Amniotic stem cell (primary cell): ENCODE results near the gene ONECUT3.

Source experiments
- DNase-seq: peaks from one replicate; lab custom pipeline; 2025; lab: John Stamatoyannopoulos, UW

Gene ONECUT3

DNA sequence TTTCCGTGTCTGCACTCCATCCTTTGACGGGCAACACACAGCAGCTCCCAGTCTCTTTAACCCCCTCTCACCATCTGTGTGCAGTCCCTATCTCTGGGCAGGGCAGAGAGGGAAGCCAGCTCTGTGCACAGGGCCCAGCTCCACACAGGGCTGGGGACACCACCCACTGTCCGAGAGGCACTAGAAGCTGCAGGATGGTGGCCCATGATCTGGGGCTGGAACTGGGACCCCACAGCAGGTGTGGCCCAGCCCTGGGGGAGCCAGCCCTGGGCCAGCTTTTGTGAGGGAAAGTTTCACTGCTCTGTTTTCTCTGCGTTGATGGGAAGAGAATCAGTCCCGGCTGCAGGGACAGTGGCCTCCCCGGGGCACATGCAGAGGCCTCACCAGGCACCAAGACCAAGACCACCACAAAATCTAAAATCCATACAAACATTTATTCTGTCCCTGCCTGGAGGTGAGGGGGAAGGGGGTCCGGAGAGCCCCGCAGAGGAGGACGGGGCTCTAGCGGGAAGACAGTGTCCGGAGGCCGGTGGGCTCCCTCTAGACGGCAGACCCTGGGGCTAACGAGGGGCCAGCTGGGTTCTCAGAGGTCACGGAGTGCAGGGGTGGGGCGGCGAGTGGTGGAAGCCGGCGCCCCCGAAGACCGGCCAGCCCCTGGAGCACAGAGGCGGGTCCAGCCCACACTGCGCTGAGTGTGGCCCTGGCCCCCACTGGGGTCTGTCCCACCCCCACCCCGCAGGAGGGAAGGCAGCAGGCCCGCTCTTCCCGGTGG, 61.7 kb downstream of the ONECUT3 start:
- DNase-seq, result no peak

DNA sequence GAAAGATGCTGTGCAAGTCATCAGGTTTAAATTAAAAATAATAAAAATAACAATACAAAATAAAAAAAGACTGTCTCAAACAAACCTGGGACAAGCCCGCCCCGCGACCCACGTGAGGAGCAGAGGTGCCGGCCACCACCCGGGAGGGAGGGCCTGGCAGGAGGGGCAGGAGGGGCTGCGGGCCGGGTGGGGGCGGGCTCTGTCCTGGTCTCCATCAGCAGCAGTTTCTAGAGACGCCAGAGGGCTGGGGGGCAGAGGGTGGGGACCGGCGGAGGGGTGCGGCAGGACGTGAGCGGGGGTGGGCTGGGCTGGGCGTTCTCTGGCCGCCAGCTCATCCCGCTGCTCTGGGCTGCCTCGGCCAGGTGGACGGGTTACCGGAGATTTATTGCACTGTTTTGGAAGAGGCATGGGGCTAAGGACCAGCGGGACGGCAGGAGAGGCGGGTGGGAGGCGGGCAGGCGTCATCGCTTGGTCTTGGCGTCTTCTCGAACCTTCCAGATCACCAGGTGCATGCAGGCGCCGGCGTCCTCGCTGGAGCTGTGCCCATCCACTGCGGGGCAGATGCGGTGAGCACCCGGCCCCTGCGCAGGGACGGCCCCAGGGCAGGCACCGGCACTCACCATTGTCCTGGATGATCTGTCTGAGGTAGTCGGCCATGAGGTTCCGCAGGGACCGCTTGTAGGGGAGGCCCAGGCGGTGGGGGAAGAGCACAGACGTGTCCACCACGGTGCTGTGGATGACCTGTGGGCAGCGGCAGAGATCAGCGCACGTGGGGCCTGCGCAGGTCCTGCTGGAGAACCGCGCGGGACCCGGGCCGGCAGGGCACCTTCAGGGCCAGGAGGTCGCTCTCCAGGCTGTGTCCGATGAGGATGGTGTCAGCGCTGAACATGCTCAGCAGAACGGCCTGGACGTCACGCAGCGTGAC, 62.6 kb downstream of the ONECUT3 start:
- DNase-seq, result no peak

DNA sequence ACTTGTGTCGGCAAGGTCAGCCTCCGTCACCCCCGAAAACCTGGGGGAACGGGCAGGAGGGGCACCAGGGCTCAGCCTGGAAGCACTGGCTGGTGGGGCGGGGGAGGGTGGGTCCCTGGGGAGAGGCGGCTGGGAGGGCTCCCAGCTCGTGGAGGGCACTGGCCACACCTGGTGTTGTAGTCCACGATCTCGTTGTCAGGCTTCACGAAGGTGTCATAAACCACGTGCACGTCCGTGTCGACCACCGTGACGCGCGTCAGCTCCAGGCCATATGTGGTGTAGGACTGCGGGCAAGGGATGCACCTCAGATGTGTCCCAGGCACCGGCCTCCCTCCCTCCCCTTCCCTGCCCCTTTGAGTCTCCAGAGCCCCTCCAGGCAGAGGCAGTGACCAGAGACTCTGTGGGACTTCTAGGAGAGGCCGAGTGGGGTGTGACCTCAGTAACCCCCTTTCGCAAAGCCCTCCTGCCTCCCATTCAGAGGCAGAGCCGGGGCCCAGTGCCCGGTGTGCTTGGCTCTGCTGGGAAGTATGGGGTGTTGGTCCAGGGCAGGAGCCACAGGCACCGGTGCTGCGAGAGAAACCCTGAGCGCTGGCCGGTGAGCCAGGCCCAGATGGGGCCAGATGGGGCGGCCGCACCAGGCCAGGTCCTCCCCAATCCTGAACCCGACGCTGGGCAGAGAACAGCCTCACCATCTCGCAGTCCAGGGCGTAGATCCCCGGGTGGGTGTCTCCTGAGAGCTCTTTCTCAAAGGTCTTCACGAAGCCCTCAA, 63.4 kb downstream of the ONECUT3 start:
- DNase-seq, result no peak

DNA sequence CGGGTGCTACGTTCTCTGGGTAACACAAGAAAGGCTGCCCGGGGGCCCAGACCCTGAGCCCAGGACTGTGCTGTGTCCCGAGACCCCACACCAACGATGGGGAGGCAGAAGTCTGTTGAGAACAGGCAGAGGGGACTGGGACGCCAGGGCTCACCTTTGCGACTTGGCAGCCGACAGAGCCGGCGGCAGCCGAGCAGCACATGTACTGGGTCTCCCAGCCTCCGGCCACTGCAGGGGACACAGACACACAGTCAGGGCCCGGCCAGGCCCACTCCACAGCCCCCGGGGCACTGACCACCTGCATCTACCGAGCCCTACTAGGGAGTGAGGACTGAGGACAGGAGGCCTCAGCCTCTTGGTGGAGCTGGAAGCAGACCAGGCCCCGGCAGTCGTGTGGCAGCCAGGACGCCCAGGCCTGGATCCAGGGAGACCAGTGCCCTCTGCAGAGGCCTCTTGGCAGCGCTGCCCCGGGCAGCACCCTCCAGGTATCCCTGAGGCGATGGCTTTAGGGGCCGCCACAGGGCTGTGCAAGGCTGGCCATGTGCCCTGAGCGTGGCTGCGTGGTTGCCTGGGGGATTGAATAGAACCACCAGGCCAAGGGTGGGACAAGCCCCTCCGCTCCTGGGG, 64.4 kb downstream of the ONECUT3 start:
- no peak for DNase-seq

DNA sequence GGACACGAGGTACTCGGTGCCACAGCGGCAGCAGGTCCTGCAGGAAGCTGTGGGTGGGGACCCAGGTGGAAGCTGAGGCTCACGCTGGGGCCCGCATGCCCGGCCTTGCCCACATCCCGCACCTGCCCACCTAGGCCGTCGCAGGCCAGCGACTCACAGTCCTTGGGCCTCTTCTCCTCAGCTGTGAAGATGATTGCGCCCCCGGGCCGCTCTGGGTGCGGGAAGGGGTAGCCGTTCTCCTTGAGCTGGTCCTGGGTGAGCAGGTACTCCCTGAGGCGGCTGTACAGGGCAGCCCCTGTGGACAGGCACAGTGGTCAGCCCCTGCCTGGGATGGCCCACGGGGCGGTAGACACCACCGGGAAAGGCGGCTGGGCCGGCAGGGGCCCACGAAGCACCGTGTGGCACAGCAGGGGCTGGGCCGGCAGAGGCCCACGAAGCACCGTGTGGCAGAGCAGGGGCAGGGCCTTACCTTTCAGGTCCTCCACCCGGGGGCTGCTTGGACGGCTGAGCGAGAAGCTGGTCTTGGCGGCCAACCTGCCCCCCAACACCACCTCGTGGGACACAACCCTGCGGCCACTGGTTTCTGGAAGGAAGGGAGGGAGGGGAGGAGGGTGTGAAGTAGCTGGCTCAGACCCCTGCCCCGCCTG, 65.4 kb downstream of the ONECUT3 start:
- DNase-seq, result no peak

DNA sequence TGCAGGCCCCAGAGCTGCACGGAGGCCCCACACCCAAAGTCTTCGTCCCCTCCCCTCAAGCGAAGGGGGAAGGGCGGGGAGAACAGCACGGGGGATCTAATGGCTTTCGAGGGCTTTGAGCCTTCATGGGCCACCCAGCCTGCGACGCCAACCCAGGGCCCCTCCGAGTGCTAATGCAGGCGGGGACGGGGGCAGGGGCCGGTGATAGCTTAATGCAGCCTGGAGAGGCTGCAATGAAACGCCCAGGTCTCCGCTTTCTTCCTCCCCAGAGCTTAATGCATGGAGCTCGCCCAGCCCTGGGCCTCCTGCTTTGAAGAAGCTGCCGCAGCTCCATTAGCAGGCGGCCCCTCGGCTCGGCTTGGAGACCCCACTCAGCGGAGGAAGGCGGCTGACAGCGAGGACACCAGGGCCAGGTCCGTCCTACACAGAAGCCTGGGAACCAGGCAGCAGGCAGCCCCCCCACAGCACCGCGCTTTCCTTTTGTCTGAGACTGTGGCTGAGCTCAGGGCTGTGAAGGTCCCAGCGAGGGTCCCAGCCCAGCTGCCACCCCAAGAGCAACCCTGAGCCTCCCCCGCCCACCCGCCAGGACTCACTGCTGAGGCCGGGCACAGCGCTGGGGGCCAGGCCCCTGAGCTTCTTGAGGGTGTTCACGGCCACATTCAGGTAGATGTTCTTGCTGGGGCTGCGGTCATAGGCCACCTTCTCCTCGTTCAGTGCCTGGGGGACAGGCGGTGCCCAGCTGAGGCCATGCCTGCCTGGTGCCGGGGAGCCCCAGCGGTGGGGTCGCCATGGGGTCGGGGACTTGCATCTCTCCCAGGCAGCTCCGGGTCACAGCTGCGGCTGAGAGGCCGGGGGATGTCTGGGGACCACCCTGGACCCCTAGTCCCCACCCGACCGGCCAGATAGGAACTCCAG, 66.3 kb downstream of the ONECUT3 start:
- DNase-seq, result no peak

DNA sequence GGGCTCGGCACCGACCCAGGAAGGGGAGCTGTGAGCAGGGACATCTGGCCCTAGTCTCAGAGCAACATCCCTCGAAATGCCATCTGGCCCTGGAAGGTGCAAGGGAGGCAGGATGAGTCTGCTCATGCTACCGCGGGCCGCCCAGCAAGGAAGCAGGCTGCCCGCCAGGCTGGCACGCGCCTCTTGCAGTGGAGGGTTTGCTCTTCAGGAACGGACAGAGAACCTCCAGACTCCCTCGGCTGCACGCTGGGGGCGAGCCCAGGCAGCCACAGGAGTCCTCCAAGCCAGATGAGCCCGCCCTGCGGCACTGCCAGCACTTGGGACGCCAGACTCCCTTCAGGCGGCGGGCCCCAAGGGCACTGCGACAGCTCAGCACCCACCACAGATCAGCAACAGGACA, 68.9 kb downstream of the ONECUT3 start:
- no peak for DNase-seq

DNA sequence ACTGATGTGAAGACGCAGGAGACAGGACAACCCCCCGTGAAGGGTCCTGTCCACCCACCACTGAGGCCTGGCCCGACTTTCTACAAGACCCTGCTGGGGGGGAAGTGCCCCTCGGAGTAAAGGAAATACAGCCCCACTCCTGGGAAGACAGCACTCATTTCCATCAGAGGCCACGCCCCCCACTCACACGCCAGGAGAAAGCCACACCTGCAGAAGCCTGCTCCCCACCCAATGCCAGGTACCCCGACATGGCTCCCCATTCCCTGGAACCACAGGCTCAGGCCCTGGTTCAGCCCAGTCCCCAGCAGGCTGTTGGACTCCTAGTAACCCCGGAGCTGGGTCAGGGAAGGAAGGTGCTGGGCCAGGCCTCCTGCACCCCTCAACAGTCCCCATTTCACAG, 69.7 kb downstream of the ONECUT3 start:
- DNase-seq, result no peak

DNA sequence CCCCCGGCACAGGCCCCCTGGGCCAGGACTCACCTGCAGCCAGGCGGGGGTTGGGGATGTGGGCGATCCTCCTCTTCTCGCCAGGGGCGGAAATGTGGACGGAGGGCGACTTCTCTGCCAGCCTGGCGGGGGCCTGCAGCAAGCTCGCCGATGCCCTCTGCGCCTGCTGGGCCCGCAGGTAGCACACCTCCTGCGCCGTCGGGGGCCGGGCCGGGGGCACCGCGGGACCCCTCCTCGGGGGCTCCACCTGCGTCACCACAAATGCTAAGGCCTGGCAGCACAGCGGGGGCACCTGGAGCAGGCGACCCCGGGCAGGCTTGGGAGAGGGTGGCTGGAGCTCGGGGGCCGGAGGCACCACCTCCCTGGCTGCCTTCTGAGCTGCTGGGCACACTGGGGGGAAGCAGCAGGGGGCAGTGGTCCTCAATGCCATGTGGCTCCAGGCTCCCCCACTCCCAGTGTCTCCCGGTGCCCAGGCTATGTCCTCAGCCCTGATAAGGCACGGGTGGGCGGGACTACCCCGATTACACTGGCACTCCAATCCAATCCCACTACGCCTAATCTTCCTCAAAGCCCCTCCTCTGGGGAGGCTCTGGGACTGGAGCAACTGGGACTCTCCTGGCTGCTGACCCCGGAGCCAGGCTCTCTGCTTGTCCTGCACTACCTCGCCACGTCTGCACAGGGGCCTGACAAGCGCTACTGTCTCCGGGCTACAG, 70.4 kb downstream of the ONECUT3 start:
- no peak for DNase-seq

DNA sequence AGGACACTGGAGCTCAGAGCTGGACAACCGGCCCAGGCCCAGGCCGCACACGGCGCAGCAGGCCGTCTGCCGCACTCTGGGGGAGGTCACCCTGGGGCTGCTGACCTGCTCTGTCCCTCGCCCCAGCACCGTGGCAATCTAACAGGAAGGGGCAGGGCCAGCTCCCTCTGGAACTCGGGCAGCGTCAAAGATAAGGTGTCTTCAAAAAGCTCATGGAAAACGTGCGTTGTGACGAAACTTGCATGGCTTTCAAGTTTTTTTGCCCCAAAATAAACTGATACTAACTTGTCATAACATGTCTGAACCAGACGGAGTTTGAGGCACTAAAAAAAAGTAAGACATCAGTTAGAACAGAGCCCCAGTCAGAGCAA, 70.9 kb downstream of the ONECUT3 start:
- DNase-seq, result no peak

DNA sequence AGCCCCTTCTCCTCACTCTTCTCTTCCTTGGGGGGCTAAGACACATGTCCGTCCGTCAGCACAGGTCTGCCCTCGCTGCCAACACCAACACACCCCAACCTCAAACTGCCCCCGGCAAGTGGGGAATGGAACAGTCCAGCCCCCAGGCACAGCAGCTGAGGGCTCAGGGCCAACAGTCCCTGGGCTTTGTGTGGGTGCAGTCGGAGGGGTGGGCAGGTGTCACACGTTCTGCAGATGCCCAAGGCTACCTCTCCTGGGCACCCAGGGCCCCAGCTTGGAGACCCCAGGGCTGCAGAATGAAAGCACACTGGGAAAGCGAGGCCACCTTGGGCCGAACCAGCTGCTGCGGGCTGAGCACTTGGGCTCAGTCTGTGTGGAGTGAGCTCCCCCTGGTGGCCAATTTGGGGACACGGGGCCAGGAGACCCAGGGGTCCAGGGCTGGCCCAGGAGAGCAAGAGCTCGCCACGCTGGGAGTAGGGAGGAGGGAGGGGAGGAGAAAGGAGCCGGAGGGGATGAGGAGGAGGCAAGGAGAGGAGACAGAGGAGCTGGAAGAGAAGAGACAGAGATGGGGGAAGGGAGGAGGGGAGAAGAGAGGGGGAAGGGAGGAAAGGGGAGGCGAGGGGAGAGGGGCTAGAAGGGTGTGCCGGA, 72.7 kb downstream of the ONECUT3 start:
- peak; percentile 25 for DNase-seq

DNA sequence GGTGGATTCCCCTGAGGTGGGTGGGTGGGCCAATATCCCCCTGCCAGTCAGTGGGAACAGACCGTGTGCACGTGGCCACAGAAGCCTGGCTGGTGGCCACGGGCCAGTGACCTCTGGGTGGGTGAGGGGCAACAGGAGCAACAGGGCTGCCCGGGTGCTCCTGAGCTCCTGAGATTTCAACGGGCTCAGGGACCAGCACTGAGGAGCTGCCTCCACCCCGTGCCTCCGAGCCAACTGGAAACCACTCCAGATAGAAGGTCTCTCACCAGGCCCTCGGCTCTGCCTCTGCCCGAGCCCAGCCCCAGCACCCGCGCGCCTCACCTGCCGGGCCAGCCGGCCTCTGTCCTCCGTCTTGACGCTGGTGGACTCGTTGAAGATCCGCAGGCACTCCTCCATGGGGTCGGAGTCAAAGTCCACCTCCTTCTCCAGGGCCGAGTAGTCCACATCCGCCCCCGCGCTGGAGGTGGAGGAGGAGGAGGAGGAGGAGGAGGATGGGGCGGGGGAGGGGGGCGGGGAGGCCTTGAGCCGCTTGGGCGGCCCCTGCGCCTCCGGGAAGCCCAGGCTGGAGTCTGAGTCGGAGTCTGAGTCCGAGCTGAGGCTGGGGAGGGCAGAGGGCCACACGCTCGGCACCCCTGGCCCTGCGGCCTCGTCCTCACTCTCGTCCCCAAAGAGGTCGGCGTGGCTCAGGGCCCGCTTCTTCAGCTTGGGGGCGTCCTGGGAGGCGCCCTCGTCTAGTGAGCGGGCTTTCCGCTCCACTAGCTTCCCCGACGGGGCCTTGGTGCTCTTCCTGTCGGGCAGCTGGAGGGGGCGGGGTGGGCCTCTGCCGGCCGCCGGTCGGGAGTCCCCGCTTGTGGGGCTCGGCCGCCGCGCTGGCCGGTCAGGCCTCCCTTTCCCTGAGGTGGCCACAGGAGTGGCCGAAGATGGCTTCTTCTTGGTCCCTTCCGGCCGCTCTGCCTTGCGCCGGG, 73.5 kb downstream of the ONECUT3 start:
- no peak for DNase-seq

DNA sequence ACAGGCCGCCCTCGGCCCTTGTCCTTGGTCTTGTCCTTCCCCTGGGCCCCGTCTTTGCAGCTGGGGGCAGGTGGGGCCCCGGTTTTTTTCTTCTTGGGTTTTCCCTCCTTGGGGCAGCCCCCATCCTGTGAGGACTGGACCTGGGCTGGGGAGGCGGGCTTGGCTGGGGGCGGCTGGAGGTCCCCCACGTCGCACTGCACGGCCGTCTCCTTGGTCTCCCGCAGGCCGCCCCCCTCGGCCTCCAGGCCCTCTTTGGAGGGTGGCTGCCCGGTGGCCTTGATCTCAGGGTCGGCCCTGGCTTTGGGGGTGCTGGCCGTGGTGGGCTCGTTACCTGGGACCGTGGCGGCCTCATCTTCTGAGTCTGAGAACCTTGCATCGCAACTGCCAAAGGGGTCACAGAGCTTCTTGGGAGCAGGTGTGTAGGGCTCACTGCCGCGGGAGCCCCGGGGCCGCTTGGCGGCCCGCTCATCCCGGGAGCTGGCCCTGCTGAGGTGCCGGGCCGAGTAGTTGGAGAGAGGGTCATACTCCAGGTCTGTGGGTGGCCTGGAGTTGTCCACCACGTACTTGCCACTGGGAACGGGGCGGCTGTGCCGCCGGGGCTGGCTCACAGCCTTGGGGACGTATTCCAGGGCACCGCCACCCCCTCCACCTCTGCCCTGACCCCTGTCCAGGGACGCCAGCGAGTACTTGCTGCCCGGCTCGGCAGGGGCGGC, 74.4 kb downstream of the ONECUT3 start:
- DNase-seq, result no peak

DNA sequence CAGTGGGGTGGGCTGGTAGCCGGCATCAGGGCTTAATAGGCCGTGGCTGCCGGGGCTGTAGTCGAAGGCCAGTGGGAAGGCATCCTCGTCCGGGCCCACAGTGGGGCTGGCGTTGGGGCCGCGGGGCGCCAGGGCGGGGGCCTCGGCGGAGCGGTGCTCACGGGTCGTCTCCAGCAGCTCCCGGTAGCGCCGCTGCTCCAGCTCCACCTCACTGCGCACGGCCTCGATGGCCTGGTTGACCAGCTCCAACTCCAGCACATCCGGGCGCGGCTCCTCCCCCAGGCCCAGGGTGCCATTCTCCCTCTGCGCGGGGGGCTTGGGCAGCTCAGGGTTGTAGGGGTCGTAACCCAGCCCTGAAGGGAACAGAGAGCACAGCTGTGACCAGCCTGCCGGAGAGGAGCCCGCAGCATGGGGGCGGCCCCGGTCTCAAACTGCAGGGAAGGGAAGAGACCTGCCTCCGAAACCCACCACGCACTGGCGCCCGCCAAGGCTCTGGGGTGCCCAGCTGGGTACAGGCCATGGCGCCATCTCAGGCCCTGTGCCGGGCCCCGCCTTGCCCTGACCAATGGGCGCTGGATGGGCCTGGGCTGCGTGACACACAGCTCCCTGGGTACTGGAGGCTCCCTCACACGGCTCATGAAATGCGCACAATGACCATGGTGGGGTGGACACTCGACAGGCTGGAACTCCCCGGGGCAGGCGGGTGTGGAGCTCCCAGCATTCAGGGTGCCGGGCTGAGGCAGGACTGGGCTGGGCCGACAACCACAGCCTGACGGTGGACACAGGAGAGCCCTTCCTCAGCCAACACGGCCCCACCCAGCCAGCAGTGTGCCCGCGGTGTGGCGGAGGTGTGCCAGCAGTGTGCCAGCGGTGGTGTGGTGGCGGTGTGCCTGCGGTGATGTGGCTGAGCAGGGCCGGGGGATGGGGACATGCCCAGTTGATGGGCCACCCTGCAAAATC, 75.3 kb downstream of the ONECUT3 start:
- no peak for DNase-seq

DNA sequence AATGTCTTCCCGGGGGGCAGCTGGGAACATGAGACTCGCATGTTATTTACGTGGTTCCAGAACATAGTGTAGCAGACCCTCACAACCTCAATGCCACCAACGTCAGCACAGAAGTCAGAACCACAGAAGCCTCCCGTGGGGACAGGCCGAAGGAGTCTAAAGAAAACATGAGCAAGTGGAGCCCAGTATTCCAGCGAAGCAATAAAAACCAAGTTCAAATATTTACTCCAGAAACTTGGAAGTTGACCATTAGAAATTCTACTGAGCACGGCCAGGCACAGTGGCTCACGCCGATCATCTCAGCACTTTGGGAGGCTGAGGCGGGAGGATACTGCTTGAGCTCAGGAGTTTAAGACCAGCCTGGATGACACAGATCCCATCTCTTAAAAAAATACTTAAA, 76.7 kb downstream of the ONECUT3 start:
- no peak for DNase-seq

DNA sequence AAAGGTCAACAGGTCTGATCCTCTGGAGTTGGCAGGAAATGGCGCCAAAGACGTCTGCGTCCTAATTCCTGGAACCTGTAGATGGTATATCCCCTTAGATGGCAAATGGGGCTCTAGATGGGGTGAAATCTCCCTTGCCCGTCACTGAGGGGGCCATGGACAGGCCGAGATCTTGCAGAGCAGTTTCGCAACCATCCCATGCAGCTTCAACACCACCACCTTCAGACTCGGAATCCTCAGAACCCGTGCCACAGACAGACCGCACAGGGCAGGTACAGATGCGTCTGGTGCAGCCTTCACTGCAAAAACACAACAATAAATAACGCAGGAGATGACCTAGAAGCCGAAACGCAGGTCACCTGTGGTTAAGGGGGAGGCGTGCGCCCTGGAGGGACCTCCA, 77.3 kb downstream of the ONECUT3 start:
- DNase-seq, result no peak
